GM19193 (cell line): ENCODE data around the gene FOXK1.

ENCODE experiments used
- POLR2A ChIP-seq: IDR thresholded peaks from 4 replicates; pipeline ENCODE4 v1.6.1; 2011; ENCODE audit not compliant: insufficient read depth, insufficient read length; ENCODE audit errors: extremely low read depth

Gene FOXK1

GRCh38 chr7:4753598-4754432, 71.7 kb downstream of the FOXK1 start:
- no peak for TF ChIP-seq POLR2A

GRCh38 chr7:4754433-4755010, 72.4 kb downstream of the FOXK1 start:
- TF ChIP-seq POLR2A = no peak

- no peak for TF ChIP-seq POLR2A
Measured at GRCh38 chr7:4755045-4755444, 73.0 kb downstream of the FOXK1 start.

GRCh38 chr7:4758111-4758510, 76.0 kb downstream of the FOXK1 start:
- TF ChIP-seq POLR2A = no peak

- TF ChIP-seq POLR2A = no peak
Measured at GRCh38 chr7:4758791-4759190, 76.7 kb downstream of the FOXK1 start.

- no peak for TF ChIP-seq POLR2A
Measured at GRCh38 chr7:4759211-4759610, 77.1 kb downstream of the FOXK1 start.

- TF ChIP-seq POLR2A = no peak
Measured at GRCh38 chr7:4760952-4761351, 78.9 kb downstream of the FOXK1 start.

- TF ChIP-seq POLR2A = no peak
Measured at GRCh38 chr7:4762121-4763055, 80.3 kb downstream of the FOXK1 start.

GRCh38 chr7:4763091-4763793, 81.1 kb downstream of the FOXK1 start:
- no peak for TF ChIP-seq POLR2A

GRCh38 chr7:4763794-4764185, 81.7 kb downstream of the FOXK1 start:
- TF ChIP-seq POLR2A = no peak

GRCh38 chr7:4764402-4765007, 82.4 kb downstream of the FOXK1 start:
- TF ChIP-seq POLR2A = no peak

- TF ChIP-seq POLR2A = no peak
Measured at GRCh38 chr7:4765776-4766490, 83.8 kb downstream of the FOXK1 start.

- no peak for TF ChIP-seq POLR2A
Measured at GRCh38 chr7:4766666-4767519, 84.8 kb downstream of the FOXK1 start.
